Peyer's patch (tissue), 4 donors: Measurements from ENCODE around the gene INTS7. TPM values are rescaled to one million over a fixed set of nuclear protein-coding genes. Genes with fewer than 3 reads are reported as not detected.

ENCODE experiments used
- DNase-seq, 3 donors: peaks; one replicate each; pipeline ENCODE4 v3.0.0-alpha.2; 2017 to 2019
- H3K27ac ChIP-seq, 4 donors: fragments of 200-600 bp; sonication (generic); one replicate each; pipeline ENCODE4 v1.5.1; 2016 to 2019
- H3K27me3 ChIP-seq, 2 donors: fragments of 200-600 bp; sonication (generic); one replicate each; pipeline ENCODE4 v1.5.1; 2019
- H3K36me3 ChIP-seq, 3 donors: fragments of 200-600 bp; sonication (generic); one replicate each; pipeline ENCODE4 v1.5.1; 2016 to 2019
- H3K4me1 ChIP-seq, 4 donors: fragments of 200-600 bp; sonication (generic); one replicate each; pipeline ENCODE4 v1.5.1; 2016 to 2019
- H3K4me3 ChIP-seq, 4 donors: fragments of 200-600 bp; sonication (generic); 1 replicate in 3 of 4; 2 replicates in 1 of 4; pipeline ENCODE4 v1.5.1; 2016 to 2019; ENCODE audit warnings: mild to moderate bottlenecking in 1 of 4
- H3K9me3 ChIP-seq, 4 donors: fragments of 200-600 bp; sonication (generic); one replicate each; pipeline ENCODE4 v1.5.1; 2016 to 2019; ENCODE audit warnings: mild to moderate bottlenecking in 1 of 4
- POLR2A ChIP-seq, 2 donors: fragments of 450-650 bp; IDR thresholded peaks; one replicate each; pipeline ENCODE4 v1.5.1; 2017; ENCODE audit warnings: antibody characterized with exemption in 2 of 2, mild to moderate bottlenecking in 2 of 2, moderate library complexity in 2 of 2
- total RNA-seq, 4 donors: library from RNA; depleted of rRNA; stranded (reverse); fragments of >200 nt; gene quantifications; one replicate each; pipeline ENCODE4 v1.1.0, GENCODE V29; 2016
- TF ChIP-seq, protein P1 (sequence below), 6 experiments: fragments of 450-650 bp in 4 of 6; fragments of 200-600 bp in 2 of 6; sonication (generic) in 1 of 6; IDR thresholded peaks; one replicate each; pipeline ENCODE4 v1.5.1; 2017 to 2019; ENCODE audit warnings: antibody characterized with exemption in 6 of 6, mild to moderate bottlenecking in 3 of 6, moderate library complexity in 1 of 6

Gene INTS7
- total RNA-seq, 4 donors from 2014 or later: 7.7 to 21.5 (median 11.9) TPM

DNA sequence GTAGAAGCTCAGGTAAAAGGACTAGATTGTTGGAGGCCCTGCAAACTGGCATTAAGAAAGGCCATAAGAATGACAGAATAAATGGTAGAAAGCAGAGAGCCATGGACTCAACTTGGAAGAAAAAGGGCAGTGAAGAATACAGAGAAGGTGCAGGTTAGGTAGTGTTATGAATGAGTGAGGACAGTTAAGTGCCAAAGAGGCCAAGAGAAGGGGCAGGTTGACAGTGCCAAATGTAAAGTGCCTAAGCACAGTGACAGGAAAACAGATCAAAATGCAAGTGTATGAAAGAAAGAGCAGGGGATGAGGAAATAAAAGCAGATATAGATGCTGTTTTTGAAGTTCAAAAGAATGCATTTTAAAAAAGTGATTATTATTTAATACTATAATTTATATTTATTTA lies 43.7 kb downstream of the INTS7 start:
- TF ChIP-seq, protein P1, sequence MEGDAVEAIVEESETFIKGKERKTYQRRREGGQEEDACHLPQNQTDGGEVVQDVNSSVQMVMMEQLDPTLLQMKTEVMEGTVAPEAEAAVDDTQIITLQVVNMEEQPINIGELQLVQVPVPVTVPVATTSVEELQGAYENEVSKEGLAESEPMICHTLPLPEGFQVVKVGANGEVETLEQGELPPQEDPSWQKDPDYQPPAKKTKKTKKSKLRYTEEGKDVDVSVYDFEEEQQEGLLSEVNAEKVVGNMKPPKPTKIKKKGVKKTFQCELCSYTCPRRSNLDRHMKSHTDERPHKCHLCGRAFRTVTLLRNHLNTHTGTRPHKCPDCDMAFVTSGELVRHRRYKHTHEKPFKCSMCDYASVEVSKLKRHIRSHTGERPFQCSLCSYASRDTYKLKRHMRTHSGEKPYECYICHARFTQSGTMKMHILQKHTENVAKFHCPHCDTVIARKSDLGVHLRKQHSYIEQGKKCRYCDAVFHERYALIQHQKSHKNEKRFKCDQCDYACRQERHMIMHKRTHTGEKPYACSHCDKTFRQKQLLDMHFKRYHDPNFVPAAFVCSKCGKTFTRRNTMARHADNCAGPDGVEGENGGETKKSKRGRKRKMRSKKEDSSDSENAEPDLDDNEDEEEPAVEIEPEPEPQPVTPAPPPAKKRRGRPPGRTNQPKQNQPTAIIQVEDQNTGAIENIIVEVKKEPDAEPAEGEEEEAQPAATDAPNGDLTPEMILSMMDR (IDR thresholded peaks at IDR 0.05): no peak
- TF ChIP-seq POLR2A (IDR thresholded peaks at IDR 0.05): no peak
- no peaks in the 10 kb centered on the region for H3K4me1 ChIP-seq
- H3K27ac ChIP-seq: no peak overlapping the region
- no peaks in the 10 kb centered on the region for H3K9me3 ChIP-seq
- DNase-seq: no peak
- H3K4me3 ChIP-seq: no peak overlapping the region
- H3K27me3 ChIP-seq: no peaks in the 10 kb centered on the region
- H3K36me3 ChIP-seq: no peaks in the 10 kb centered on the region

DNA sequence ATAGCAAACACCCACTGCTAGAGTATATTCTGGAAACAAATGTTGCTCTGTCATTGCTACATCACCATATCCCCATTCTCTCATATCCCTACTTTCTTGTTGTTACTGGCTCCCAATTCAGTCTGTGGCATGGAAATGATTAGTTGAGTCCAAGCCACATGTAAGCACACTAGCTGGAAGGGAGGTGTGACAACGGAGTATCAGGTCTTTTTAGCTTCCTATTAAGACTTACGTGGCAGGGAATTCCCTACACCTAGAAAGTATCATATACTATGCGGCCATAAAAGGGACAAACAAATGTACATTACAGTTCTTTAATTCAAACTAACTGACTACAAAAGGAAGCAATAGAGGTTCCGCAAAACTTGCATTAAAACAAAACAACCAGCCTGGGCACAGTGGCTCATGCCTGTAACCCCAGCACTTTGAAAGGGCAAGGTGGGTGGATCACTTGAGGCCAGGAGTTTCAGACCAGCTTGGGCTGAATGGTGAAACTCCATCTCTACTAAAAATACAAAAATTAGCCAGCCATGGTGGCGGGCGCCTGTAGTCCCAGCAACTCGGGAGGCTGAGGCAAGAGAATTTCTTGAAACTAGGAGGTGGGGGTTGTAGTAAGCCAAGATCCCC lies 48.6 kb downstream of the INTS7 start:
- no peak overlapping the region for H3K27ac ChIP-seq
- no peak overlapping the region for H3K4me3 ChIP-seq
- no peaks in the 10 kb centered on the region for H3K9me3 ChIP-seq
- DNase-seq: no peak
- no peaks in the 10 kb centered on the region for H3K4me1 ChIP-seq
- no peaks in the 10 kb centered on the region for H3K27me3 ChIP-seq
- peaks cover 0 to 4% (median 0%) of the 10 kb centered on the region in 3 donors for H3K36me3 ChIP-seq
- TF ChIP-seq, protein P1 (IDR thresholded peaks at IDR 0.05): no peak
- no peak for TF ChIP-seq POLR2A (IDR thresholded peaks at IDR 0.05)

DNA sequence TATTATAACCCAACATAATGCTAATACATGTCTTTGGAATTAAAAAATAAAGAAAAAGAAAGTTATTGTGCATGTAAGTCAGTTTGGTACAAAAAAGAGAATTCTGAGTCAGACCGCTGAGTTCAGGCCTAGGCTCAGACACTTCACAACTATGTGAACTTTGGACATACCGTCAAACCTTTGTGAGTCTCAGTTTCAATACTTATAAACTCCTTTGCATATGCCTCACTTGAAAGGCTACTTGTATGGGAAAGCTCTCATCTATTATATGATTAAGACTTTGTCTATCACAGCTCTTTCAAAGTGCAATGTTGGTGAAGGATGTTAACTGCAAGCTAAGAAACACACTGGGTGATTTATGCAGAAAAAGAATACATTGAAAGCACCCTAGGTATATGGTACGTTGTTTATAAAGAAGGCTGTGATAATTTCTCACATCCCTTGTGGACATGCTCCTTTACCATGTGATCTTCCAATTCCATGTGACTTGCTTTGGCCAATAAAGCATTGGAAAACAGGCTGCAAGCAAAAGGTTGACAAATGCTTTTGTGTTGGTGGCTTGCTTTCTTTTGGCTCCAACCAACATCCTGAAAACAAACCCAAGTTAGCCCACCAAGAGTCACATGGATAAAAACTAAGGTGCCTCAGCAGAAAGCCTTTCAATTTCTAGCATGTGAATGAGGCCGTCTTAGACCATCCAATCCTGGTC lies 49.6 kb downstream of the INTS7 start:
- no peaks in the 10 kb centered on the region for H3K9me3 ChIP-seq
- no peak for DNase-seq
- H3K4me1 ChIP-seq: no peaks in the 10 kb centered on the region
- peaks cover 0 to 4% (median 0%) of the 10 kb centered on the region in 3 donors for H3K36me3 ChIP-seq
- TF ChIP-seq POLR2A (IDR thresholded peaks at IDR 0.05): no peak
- TF ChIP-seq, protein P1 (IDR thresholded peaks at IDR 0.05): no peak
- H3K27ac ChIP-seq: no peak overlapping the region
- H3K4me3 ChIP-seq: no peak overlapping the region
- H3K27me3 ChIP-seq: no peaks in the 10 kb centered on the region

DNA sequence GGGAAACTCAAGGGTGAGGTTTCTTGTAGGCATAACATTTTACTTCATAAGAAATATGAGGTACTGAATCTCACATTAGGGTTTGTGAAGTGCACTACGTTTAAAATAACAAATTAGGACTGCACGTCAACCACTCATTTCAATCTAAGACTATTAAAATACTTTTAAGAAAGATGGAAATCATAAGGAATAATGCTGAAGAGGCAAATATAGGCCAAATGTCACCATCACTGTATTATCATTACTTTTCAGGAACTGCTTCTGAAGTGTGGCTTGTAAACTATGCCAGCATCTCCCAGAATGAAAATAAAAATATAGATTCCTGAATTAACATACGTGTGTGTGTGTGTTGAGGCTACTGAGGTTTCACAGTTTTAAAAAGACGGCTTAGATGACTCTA lies 56.8 kb downstream of the INTS7 start:
- no peak overlapping the region for H3K27ac ChIP-seq
- no peak for TF ChIP-seq POLR2A (IDR thresholded peaks at IDR 0.05)
- TF ChIP-seq, protein P1 (IDR thresholded peaks at IDR 0.05): no peak
- H3K36me3 ChIP-seq: peaks cover 0 to 2% (median 0%) of the 10 kb centered on the region in 3 donors
- H3K4me3 ChIP-seq: no peak overlapping the region
- no peak for DNase-seq
- H3K9me3 ChIP-seq: no peaks in the 10 kb centered on the region
- H3K27me3 ChIP-seq: no peaks in the 10 kb centered on the region
- H3K4me1 ChIP-seq: no peaks in the 10 kb centered on the region

DNA sequence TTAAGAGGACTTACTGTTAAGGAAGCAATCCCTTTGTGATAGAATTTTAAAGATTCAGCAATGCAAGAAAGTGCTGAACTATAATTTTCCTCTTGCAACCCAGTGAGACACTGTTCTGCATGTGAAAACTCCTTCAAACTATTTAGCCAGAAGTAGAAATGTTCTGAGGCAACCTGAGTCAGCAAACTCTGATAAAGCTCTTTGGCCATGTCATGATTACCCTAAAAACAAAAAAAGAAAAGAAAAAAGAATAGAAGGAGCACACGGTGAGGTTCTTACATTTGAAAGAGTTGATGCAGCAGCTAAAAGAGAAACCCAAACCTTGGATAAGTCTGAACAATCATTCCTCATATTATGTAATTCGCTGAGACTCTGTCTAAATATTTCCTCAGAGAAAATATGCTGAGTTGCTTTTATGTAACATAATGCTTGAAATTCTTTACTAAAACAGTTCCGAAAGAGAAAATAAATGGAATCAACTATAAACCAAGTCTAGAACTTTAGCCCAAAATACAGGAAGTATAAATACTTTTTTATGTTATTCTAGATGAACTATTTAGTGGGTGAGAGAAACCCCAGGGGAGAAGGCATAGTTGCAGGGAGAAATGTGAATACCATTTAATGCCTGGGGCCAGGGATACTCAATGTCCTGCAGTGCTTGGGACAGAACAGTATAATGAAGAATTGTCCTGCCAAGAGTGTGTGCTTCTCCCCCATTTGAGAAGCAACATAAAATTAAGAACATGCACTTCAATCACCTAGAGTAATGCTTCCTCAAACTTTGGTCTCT lies 60.0 kb downstream of the INTS7 start:
- Histone ChIP-seq H3K27ac (no peak overlapping the region), H3K36me3 (peaks cover 0 to 12% (median 0%) of the 10 kb centered on the region in 3 donors), H3K4me3 (no peak overlapping the region), H3K4me1 (no peaks in the 10 kb centered on the region), H3K9me3 (no peaks in the 10 kb centered on the region), H3K27me3 (no peaks in the 10 kb centered on the region)
- DNase-seq: no peak
- TF ChIP-seq, protein P1 (IDR thresholded peaks at IDR 0.05): no peak
- TF ChIP-seq POLR2A (IDR thresholded peaks at IDR 0.05): no peak
